ENCODE data around the gene UPK2.
"Not testable (repeated sequence)": the region's sequence is repeated elsewhere in the genome, so short reads cannot be mapped to it uniquely, and the experiment has no call there.

UPK2 gene

DNA sequence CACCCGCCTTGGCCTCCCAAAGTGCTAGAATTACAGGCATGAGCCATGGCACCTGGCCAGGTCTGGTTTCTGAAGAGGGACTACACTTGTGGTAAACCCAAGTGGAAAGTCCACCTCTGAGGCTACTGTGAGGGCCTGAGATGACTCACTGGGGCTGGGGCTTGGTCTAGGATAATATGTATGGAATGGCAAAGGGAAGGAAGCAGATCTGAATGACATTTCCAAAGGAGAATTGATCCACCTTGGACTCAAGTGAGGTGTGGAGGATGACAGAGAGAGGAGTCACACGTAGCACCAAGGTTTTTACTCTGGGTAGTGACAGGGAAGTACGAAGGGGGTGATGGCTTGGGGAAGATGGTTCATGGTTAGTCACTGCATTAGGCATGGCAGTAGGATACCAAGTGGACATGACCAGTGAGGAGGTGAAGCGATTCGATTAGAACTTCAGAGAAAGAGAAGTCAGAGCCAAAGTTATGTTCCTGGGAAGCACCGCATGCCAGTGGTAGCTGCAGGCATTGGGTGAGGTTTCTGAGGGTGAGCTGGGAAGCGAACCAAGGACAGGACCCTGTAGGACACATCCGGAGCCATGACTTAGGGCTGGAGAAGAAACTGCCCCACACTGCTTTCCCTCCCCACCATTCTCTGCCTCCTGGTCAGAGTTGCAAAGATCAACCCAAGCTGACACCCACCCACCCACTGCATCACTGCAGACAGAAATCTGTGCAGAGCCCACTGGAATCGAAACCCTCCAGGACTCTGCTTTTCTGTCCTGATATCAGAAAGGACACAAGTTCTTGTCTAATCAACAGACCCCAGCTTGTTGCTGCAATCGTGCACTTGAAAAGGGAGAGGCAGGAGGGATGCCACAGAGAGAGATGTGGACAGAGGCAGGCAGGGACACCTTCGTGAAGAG lies 17.4 kb upstream of the UPK2 start:
- no peak for DNase-seq (ENCODE audit: low read depth)

DNA sequence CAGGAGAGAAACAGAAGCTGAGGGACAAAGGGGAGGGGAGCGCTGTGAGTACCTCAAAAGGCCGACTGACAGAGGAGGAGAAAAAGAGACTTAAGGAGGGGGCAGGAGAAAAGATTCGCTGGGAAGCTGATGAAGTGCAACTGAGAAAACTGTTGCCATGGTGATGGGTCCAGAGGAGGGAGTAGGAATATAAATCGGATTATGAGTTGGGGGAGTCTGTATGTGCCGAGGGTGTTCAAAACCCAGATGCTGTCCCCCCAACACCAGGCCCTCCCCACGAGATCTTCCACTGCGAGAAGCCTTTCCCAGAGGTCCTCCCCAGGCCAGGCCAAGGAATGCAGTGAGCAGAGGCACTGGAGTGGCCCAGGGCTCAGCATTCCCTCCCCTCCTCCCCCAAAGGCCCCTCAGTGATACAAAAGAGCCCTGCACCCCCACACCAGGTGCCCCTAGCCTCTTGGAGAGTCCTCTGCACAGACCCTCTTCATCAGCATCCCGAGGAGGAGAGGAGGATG lies 16.6 kb upstream of the UPK2 start:
- DNase-seq (ENCODE audit: low read depth): no peak

DNA sequence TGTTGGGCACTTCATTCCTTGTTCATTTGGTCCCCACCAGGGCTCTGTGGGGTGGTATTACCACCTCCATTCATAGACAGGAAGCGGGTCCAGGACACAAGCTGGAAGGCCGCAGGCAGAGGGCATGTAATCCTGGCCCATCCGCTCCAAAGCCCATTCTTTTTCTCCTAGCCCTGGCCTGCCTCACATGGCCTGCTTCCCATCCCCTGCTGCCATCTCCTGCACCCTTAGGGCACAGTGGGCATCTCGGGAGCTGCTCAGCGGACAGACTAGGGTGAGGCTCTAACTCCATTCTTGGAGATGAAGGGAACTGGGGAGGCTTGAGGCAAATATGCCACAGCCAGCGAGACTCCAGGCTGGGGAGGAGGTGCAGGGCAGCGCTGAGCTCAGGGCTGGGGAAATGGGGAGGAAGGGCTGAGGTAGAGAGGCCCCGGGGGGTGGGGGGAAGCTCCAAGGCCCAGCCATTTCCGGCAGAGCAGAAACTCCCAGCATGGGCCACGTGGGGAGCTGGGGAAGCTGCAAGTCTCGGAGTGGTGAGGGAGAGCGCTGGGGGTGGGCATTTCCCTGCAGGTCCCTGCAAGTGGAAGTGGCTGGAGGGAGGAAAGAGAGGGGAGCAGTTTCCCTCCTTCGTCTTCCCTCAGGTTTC lies 16.0 kb upstream of the UPK2 start:
- DNase-seq (ENCODE audit: low read depth): no peak

DNA sequence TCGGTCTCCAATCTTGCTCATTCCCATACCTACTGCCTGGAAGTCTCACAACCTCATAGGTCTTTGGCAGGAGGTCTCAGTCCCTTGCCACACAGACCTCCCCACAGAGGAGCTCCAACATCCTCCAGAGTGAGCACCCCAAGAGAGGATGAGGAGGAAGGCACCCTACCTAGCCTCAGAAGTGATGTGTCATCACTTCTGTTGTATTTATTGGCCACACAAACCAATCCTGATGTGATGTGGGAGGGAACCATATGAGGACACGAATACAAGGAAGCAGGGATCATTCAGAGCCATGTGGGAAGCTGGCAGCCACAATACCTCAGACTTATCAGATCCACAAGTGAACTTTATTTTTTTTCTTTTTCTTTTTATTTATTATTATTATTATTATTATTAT lies 9.0 kb upstream of the UPK2 start:
- DNase-seq (ENCODE audit: low read depth): no peak

DNA sequence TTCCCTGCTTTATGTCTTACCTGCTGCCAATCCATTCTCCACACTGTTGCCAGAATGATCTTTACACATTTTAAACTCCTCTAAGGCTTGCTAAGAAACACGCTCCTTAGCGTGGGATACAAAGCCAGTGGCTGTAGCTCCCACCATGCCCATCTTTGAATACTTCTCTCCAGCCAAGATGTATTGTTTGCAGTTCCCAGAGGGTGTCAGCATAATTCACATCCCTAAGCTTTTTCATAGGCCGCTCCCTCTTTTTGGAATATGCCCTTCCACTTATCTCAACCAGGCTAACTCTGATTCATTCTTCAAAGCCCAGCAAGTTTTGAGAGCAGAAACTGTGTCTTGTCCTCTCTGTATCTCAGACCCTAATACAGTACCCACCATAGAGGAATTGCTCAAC lies 8.1 kb upstream of the UPK2 start:
- no peak for DNase-seq (ENCODE audit: low read depth)

DNA sequence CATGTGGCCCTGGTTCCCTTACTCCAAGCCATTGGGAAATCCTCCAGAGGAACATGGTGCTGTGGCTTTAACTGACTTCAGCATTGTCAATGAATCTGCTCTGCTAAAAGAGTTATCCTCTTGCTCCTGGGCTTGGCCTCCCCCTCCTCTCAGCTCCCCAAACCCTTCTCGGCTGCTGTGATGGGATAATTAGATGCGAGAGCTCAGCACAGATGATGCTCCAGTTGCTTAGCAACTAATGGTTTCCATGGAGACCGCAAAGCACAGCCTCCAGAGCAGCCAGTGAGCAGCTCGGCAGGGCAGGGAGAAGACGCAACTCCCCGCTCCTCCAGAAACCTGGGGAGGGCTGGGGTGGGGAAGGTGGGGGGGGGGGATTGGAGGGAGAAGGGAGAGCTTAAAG lies 2.8 kb upstream of the UPK2 start:
- DNase-seq (ENCODE audit: low read depth): no peak

DNA sequence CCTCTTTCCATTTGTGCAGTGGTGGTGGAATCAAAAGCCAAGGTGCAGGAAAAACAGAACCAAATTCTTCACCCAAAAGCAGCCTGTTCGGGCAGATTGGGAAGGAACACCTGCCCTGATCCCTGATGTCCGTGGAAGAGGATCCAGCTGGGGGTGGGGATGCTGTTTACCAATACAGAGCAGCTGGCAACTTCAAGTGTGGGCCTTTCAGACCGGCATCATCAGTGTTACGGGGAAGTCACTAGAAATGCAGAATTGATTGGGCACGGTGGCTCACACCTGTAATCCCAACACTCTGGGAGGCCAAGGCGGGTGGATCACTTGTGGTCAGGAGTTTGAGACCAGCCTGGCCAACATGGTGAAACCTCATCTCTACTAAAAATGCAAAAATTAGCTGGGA lies 2.1 kb upstream of the UPK2 start:
- not testable (repeated sequence) for DNase-seq (ENCODE audit: low read depth)

DNA sequence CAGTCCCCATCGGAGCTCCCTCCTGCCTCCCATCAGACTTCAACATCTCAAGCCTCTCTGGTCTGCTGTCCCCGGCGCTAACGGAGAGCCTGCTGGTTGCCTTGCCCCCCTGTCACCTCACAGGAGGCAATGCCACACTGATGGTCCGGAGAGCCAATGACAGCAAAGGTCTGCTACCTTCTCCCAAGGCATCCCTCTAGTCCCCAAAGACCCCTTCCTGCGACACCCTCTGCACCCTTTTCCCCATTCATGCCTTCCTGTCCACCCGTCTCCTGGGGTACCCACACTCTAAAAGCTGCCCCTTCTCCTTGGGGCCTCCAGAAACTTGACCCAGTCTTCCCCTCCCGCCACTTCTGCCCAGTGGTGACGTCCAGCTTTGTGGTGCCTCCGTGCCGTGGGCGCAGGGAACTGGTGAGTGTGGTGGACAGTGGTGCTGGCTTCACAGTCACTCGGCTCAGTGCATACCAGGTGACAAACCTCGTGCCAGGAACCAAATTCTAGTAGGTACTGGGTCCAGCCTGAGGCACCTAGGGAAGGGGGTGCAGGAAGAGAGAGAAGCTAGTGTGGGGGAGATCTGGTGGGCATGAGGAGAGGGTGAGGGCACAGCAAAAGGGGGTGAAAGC lies 860 bp downstream of the UPK2 start:
- no peak for DNase-seq (ENCODE audit: low read depth)

DNA sequence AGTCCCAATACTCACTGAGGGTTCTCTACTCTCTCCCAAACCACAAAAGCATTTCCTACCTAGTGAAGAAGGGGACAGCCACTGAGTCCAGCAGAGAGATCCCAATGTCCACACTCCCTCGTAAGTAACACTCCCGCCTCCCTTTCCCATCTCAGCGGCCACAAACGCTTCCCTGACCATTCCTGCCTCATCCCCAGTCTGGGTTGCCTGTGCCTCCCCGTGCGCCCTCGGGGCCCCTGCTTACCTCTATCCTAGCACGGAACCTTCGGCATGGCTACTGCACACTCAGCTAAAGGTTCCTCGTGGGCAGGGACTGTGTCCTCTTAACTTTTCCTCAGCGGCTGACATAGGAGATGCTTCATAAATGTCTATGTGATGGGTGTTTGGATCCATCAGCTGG lies 1.5 kb downstream of the UPK2 start:
- DNase-seq (ENCODE audit: low read depth): no peak

DNA sequence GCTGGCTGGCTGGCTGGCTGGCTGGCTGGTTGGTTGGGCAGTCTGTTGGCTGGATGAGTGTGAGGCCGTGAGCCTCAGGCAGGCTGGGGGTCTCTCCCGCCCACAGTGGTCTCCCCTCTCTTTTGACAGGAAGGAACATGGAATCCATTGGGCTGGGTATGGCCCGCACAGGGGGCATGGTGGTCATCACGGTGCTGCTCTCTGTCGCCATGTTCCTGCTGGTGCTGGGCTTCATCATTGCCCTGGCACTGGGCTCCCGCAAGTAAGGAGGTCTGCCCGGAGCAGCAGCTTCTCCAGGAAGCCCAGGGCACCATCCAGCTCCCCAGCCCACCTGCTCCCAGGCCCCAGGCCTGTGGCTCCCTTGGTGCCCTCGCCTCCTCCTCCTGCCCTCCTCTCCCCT lies 1.9 kb downstream of the UPK2 start:
- DNase-seq (ENCODE audit: low read depth): no peak

DNA sequence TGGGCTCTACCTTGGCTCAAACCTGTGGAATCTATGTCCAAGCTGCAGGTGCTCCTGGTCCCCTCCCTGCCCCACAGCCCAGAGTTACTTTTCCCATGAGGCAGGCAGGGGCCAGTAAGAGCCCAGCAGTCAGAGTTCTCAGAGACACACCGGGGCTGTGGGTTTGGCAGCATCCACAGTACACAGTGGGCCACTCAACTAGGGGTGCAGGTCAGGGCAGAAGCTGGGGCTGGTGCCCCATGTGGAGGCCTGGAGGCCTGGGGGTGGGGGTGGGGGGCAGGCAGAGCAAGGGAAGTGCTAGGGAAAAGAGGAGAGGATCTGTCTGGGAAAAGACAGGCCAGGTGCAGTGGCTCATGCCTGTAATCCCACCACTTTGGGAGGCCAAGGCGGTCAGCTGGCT lies 2.5 kb downstream of the UPK2 start:
- no peak for DNase-seq (ENCODE audit: low read depth)

DNA sequence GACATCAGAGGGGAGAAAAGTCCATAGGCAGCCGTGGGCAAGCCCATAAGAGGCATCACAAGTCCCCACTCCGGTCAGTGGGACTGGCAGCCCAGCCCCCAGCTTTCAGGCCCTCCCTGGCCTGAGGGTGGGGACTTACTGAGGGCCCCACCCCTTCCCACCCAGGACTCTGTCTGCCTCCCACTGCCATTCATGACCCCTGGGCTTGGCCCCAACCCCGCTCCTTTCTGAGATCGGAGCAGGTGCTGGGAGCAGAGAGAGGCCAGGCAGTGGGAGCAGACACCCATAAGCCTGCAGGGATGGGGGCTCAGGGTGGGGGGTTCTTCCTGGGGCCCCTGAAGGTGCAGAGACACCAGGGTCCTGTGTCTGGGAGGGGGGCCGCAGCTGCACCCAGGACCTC lies 5.1 kb downstream of the UPK2 start:
- no peak for DNase-seq (ENCODE audit: low read depth)

DNA sequence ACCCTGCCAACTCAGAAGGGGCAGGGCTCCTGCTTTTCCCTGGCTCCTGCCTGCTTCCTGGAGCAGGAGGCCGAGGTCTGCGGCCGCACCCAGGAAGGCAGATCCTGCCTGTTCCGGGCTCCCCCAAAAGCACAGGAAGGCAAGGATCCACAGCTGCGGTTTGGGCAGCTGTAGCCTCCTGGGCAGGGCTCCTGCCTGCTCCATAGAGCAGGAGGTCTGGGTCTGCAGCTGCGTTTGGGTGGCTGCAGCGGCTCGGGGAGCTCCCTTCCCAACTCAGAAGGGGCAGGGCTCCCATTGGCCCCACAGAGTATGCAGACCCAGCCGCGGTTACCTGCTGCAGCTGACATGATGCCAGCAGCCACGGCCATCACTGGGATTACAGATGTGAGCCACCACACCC lies 5.5 kb downstream of the UPK2 start:
- DNase-seq (ENCODE audit: low read depth): no peak

DNA sequence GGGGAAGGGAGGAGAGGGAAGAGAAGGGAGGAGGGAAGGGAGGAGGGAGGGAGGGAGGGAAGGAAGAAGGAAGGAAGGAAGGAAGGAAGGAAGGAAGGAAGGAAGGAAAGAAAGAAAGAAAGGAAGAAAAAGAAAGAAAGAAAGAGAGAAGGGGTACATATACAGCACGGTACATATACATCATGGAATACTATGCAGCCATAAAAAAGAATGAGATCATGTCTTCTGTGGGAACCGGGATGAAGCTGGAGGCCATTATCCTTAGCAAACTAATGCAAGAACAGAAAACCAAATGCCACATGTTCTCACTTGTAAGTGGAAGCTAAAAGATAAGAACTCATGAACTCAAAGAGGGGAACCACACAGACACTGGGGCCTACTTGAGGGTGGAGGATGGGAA lies 13.4 kb downstream of the UPK2 start:
- not testable (repeated sequence) for DNase-seq (ENCODE audit: low read depth)

DNA sequence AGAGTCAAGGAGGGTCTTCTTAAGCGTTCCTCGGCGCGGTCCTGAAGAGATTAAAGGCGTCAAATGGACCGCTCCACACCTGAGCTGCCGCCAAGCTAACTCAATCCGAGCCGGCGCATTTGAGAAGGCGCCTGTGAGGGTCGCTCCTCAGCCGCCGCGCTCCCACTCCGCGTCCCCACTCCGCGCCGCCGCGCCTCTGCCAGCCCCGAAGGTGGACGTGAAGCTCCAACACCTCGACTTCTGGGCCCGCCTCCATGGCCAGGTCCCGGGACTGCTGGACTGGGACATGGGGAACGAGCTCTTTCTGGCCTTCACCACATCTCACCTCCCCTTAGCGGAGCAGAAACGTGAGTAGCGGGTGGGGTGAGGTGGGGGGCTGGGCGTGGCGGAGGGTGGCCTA lies 15.5 kb downstream of the UPK2 start, which contains the start of gene FOXR1:
Gene FOXR1 (plus strand): TSS at position 116 of the 400 bp plus-strand sequence. CDS start 171 bp downstream, at position 287.
- no peak for DNase-seq (ENCODE audit: low read depth)

DNA sequence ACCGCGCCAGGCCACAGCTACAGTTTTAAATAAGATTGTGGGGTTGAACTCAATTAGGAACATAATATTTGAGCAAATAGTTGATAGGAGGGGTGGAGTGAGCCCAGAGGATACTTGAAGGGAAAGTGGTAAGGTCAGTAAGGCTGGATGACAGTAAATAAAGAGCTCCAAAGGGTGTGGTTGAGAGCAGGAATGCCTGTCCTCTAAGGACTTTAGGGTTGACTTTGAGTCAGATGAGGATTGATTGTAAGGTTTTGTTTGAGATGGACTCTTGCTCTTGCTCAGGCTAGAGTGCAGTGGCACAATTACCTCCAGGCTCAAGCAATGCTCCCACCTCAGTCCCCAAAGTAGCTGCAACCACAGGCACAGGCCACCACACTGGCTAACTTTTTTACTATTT lies 17.9 kb downstream of the UPK2 start:
- no peak for DNase-seq (ENCODE audit: low read depth)

DNA sequence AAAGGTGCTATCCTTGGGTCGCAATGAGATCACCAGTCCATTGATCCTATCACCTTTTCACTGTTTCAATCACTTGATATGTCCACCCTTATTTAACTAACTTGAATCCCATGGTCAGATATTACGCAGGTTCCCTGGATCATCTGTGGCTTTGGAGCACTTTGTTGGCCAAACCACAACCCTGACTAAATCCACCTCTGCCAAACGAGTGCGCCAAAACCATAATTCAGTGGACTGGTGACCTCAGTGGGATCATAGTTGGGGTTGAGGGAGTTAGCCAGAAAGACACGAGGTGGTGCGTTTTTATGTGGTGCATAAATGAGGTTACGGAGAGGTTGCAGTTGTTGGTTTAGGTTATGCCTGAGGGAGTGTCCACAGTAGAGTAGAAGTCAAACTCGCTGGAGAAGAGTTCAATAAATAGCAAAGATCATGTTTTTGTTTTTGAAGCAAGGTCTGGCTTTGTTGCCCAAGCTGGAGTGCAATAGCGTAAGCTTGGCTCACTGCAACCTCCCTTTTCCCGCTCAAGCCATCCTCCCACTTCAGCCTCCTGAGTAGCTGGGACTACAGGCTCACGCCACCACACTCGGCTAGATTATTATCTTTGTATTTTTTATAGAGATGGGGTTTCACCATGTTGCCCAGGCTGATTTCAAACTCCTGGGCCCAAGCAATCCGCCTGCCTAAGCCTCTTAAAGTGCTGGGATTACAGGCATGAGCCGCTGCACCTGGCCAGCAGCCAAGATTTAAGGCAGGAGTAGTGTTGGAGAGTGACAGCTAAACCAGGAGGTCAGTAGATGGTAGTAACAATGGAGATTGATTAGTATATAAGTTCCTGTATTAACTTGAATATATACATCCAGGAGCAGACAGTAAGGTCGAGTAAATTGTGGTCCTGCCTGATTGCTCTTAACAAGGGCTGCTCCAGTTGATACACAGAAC lies 19.9 kb downstream of the UPK2 start:
- DNase-seq (ENCODE audit: low read depth): no peak

DNA sequence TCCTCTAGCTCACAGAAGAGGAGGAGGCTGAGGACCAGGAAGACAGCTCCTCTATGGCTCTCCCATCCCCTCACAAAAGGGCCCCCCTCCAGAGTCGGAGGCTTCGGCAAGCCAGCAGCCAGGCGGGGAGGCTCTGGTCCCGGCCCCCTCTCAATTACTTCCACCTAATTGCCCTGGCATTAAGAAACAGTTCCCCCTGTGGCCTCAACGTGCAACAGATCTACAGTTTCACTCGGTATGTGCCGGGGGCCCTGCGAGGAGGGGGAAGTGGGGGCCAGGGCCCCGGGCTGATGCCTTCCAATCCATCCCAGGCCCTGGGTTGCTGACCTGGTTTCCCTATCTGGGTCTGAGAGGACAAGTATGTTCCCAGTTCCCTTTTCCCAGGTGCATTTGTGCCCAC lies 23.3 kb downstream of the UPK2 start:
- no peak for DNase-seq (ENCODE audit: low read depth)

DNA sequence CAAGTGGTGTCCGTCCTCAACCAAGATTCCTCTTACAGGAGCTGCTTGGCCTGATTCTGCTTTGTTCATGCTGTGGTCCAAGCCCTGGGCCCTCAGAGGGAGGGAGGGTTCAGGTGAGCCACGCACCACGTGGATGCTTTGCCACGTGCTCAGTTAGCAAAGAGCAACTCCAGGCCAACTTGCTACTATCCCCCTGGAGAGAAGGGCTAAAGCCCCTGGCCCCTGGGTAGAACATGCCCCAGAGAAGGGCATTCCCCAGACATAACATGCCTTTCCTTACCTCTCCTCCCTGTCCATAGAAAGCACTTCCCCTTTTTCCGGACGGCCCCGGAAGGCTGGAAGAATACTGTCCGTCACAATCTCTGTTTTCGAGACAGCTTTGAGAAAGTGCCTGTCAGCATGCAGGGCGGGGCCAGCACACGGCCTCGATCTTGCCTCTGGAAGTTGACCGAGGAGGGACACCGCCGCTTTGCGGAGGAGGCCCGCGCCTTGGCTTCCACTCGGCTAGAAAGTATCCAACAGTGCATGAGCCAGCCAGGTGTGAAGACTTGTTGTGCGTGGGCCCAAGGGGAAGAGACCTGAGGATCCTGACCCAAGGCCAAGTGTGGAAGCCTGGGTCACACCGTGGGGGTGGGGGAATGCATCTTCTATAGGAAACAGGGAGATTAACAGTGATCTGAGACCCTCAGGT lies 24.2 kb downstream of the UPK2 start:
- no peak for DNase-seq (ENCODE audit: low read depth)

DNA sequence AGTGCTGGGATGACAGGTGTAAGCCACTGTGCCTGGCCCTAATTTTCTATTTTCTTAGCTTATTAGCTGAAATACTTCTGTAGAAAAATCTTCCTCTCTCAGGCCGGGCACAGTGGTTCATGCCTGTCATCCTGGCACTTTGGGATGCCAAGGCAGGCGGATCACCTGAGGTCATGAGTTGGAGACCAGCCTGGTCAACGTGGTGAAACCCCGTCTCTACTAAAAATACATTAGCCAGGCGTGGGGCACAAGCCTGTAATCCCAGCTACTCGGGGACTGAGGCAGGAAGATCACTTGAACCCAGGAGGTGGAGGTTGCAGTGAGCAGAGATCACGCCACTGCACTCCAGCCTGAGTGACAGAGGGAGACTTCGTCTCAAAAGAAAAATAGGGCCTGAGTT lies 28.2 kb downstream of the UPK2 start:
- DNase-seq (ENCODE audit: low read depth): not testable (repeated sequence)

DNA sequence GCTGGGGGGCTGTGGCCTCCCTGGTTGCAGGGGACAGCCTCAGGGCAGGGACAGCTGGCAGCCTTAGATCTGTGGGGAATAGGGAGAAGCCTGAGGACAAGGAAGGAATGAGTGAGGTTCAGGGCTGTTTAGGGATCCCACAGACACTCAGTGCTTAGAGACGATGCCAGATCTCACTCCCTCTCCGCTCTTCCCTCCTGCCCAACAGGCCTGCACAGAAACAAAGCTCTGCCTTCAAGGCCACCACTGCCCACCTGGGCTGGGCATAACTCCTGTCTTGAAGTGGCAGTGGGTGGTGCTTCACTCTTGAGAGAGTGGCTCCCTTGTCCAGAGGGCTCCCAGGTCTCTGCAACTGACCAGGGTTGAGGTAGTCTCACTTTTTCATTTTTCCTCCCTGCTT lies 28.7 kb downstream of the UPK2 start:
- DNase-seq (ENCODE audit: low read depth): no peak
